Measurements from ENCODE around the gene DSC2.

Gene DSC2

GRCh38 chr18:31097666-31098065 is 4.6 kb downstream of the DSC2 start:
- DNase-seq = no peak

GRCh38 chr18:31093880-31094279 is 8.3 kb downstream of the DSC2 start:
- no peak for DNase-seq

GRCh38 chr18:31093294-31093693 is 8.9 kb downstream of the DSC2 start:
- DNase-seq = no peak

GRCh38 chr18:31091350-31091749 is 10.9 kb downstream of the DSC2 start:
- DNase-seq = no peak

GRCh38 chr18:31088532-31088931 is 13.7 kb downstream of the DSC2 start:
- no peak for DNase-seq

GRCh38 chr18:31079973-31080372 is 22.2 kb downstream of the DSC2 start:
- DNase-seq = no peak

- no peak for DNase-seq
Measured at GRCh38 chr18:31077878-31078277, 24.3 kb downstream of the DSC2 start.

- DNase-seq = no peak
Measured at GRCh38 chr18:31072175-31072574, 30.0 kb downstream of the DSC2 start.

GRCh38 chr18:31070206-31070605 is 32.0 kb downstream of the DSC2 start:
- no peak for DNase-seq

- DNase-seq = no peak
Measured at GRCh38 chr18:31066266-31066665, 36.0 kb downstream of the DSC2 start.

- no peak for DNase-seq
Measured at GRCh38 chr18:31065036-31065773, 37.0 kb downstream of the DSC2 start.

- DNase-seq = no peak
Measured at GRCh38 chr18:31064130-31064529, 38.1 kb downstream of the DSC2 start.

GRCh38 chr18:31061945-31062344 is 40.3 kb downstream of the DSC2 start:
- DNase-seq = no peak

GRCh38 chr18:31058897-31059296 is 43.3 kb downstream of the DSC2 start:
- no peak for DNase-seq

GRCh38 chr18:31057917-31058316 is 44.3 kb downstream of the DSC2 start:
- DNase-seq = no peak

- DNase-seq = no peak
Measured at GRCh38 chr18:31057051-31057450, 45.2 kb downstream of the DSC2 start.

- no peak for DNase-seq
Measured at GRCh38 chr18:31056296-31056695, 45.9 kb downstream of the DSC2 start.

- DNase-seq = no peak
Measured at GRCh38 chr18:31050635-31051034, 51.6 kb downstream of the DSC2 start.

- DNase-seq = no peak
Measured at GRCh38 chr18:31049189-31049588, 53.0 kb downstream of the DSC2 start.

GRCh38 chr18:31048216-31048615 is 54.0 kb downstream of the DSC2 start:
- DNase-seq = no peak

GRCh38 chr18:31046916-31047315 is 55.3 kb downstream of the DSC2 start:
- DNase-seq = no peak

- DNase-seq = no peak
Measured at GRCh38 chr18:31045599-31045998, 56.6 kb downstream of the DSC2 start.

GRCh38 chr18:31044926-31045325 is 57.3 kb downstream of the DSC2 start:
- DNase-seq = no peak

GRCh38 chr18:31043709-31044108 is 58.5 kb downstream of the DSC2 start:
- DNase-seq = no peak
